ENCODE measurements around the gene CENPA.

GRCh38 chr2:26758790-26759321, 27.0 kb upstream of the CENPA start:
- TF ChIP-seq CTCF (IDR thresholded peaks at IDR 0.05) (no peak), POLR2A (IDR thresholded peaks at IDR 0.05) (no peak)
